Embryonic facial prominence (tissue), 1 donor: ENCODE data around the gene GMFB.

Experiments used
- DNase-seq: peaks from one replicate; pipeline ENCODE4 v3.0.0-alpha.2; 2016; ENCODE audit errors: extremely low spot score

GMFB gene

GRCh38 chr14:54488646-54489317, at the start of gene GMFB:
Gene GMFB (minus strand): TSS chr14:54488980. CDS start chr14:54488927, 53 bp downstream.
- DNase-seq = peak; percentile 80

GRCh38 chr14:54538055-54538454, 49.3 kb upstream of the GMFB start:
- DNase-seq = no peak

GRCh38 chr14:54537651-54538050, 48.9 kb upstream of the GMFB start:
- DNase-seq = no peak

GRCh38 chr14:54535646-54536045, 46.9 kb upstream of the GMFB start:
- no peak for DNase-seq

- no peak for DNase-seq
Measured at GRCh38 chr14:54535126-54535525, 46.3 kb upstream of the GMFB start.

GRCh38 chr14:54533100-54533499, 44.3 kb upstream of the GMFB start:
- no peak for DNase-seq

GRCh38 chr14:54532111-54533012, 43.6 kb upstream of the GMFB start:
- DNase-seq = no peak

GRCh38 chr14:54529811-54530210, 41.0 kb upstream of the GMFB start:
- DNase-seq = no peak

GRCh38 chr14:54528973-54529372, 40.2 kb upstream of the GMFB start:
- no peak for DNase-seq

- no peak for DNase-seq
Measured at GRCh38 chr14:54524410-54524809, 35.6 kb upstream of the GMFB start.

- DNase-seq = no peak
Measured at GRCh38 chr14:54516709-54517108, 27.9 kb upstream of the GMFB start.

- no peak for DNase-seq
Measured at GRCh38 chr14:54515670-54516069, 26.9 kb upstream of the GMFB start.

GRCh38 chr14:54512393-54512792, 23.6 kb upstream of the GMFB start:
- no peak for DNase-seq

GRCh38 chr14:54509546-54510501, 21.0 kb upstream of the GMFB start, which contains the start of gene CGRRF1:
Gene CGRRF1 (plus strand): TSS chr14:54509906. CDS start chr14:54509960, 54 bp downstream.
- peak; percentile 84 for DNase-seq

- DNase-seq = no peak
Measured at GRCh38 chr14:54503486-54503885, 14.7 kb upstream of the GMFB start.

GRCh38 chr14:54502602-54503001, 13.8 kb upstream of the GMFB start:
- no peak for DNase-seq

GRCh38 chr14:54501480-54501879, 12.7 kb upstream of the GMFB start:
- no peak for DNase-seq

- DNase-seq = no peak
Measured at GRCh38 chr14:54500744-54501143, 12.0 kb upstream of the GMFB start.

GRCh38 chr14:54498579-54498978, 9.8 kb upstream of the GMFB start:
- no peak for DNase-seq

GRCh38 chr14:54498095-54498531, 9.3 kb upstream of the GMFB start:
- no peak for DNase-seq

GRCh38 chr14:54497224-54497623, 8.4 kb upstream of the GMFB start:
- DNase-seq = no peak

- DNase-seq = no peak
Measured at GRCh38 chr14:54493293-54493692, 4.5 kb upstream of the GMFB start.
